PC-3 (cell line): ENCODE data around the gene HES2. TPM values are rescaled to one million over a fixed set of nuclear protein-coding genes. Genes with fewer than 3 reads are reported as not detected.

ENCODE experiments used
- ATAC-seq: fragments of 200-7000 bp; cut with Tn5 transposase; 2 replicates; pipeline ENCODE4 v1.9.1; 2020; ENCODE audit warnings: mild to moderate bottlenecking, moderate library complexity
- BruUV-seq: library from RNA; stranded (reverse); fragments of 400-500 nt; replicated peaks from 2 replicates; lab custom pipeline; 2021; lab: Mats Ljungman, UMichigan
- CTCF ChIA-PET: fragments of 300-600 bp; sonication (Branson Sonifier 250); formaldehyde crosslinking; loops from one replicate; lab custom pipeline; 2022; ENCODE audit warnings: antibody characterized with exemption; lab: Charles Lee
- POLR2A ChIA-PET: fragments of 300-600 bp; sonication (Branson Sonifier 250); formaldehyde crosslinking; loops from one replicate; lab custom pipeline; 2022; ENCODE audit warnings: antibody characterized with exemption; ENCODE audit not compliant: unreplicated experiment; lab: Charles Lee
- DNase-seq: peaks from one replicate; pipeline ENCODE4 v3.0.0-alpha.2; 2015
- H2AFZ ChIP-seq: fragments of 300-600 bp; sonication (generic); 2 replicates; pipeline ENCODE4 v1.6.0; 2016; ENCODE audit warnings: antibody characterized with exemption, low read length
- H3F3A ChIP-seq: fragments of 300-600 bp; sonication (generic); one replicate; pipeline ENCODE4 v1.6.0; 2017; ENCODE audit warnings: antibody characterized with exemption, low read length, control low read depth, mild to moderate bottlenecking; ENCODE audit not compliant: unreplicated experiment
- H3K27ac ChIP-seq: fragments of 300-600 bp; sonication (generic); 2 replicates; pipeline ENCODE4 v1.5.1; 2016; ENCODE audit warnings: mild to moderate bottlenecking, low read length
- H3K27me3 ChIP-seq: fragments of 300-600 bp; sonication (generic); 2 replicates; pipeline ENCODE4 v1.6.1; 2016; ENCODE audit warnings: low read length, mixed read lengths
- H3K36me3 ChIP-seq: fragments of 300-600 bp; sonication (generic); 2 replicates; pipeline ENCODE4 v1.6.1; 2016; ENCODE audit warnings: low read depth, mixed run types, low read length, mixed read lengths
- H3K4me1 ChIP-seq: fragments of 300-600 bp; sonication (generic); 2 replicates; pipeline ENCODE4 v1.5.1; 2016; ENCODE audit warnings: low read length; ENCODE audit not compliant: insufficient read depth
- H3K4me2 ChIP-seq: fragments of 300-600 bp; sonication (generic); 2 replicates; pipeline ENCODE4 v1.6.0; 2016; ENCODE audit warnings: low read length
- H3K4me3 ChIP-seq: fragments of 300-600 bp; sonication (generic); 2 replicates; pipeline ENCODE4 v1.5.1; 2016; ENCODE audit warnings: mild to moderate bottlenecking, low read length, mixed read lengths
- H3K79me2 ChIP-seq: fragments of 300-600 bp; sonication (generic); 2 replicates; pipeline ENCODE4 v1.6.1; 2017; ENCODE audit warnings: low read length, mixed read lengths
- H3K9ac ChIP-seq: fragments of 300-600 bp; sonication (generic); 2 replicates; pipeline ENCODE4 v1.6.0; 2016; ENCODE audit warnings: mild to moderate bottlenecking, low read length
- H3K9me2 ChIP-seq: fragments of 300-600 bp; sonication (generic); replicated peaks from 2 replicates; pipeline ENCODE4 v1.6.1; 2016; ENCODE audit warnings: mixed run types, low read length, mixed read lengths
- H3K9me3 ChIP-seq: fragments of 300-600 bp; sonication (generic); 2 replicates; pipeline ENCODE4 v1.6.1; 2016; ENCODE audit warnings: low read length, mixed read lengths
- H4K20me1 ChIP-seq: fragments of 300-600 bp; sonication (generic); 2 replicates; pipeline ENCODE4 v1.6.1; 2016; ENCODE audit warnings: low read length, mixed read lengths
- EZH2 ChIP-seq: fragments of 300-600 bp; sonication (generic); IDR thresholded peaks from one replicate; pipeline ENCODE4 v1.6.1; 2017; ENCODE audit warnings: antibody characterized with exemption, mild to moderate bottlenecking, low read length; ENCODE audit not compliant: unreplicated experiment
- EZH2phosphoT487 ChIP-seq: fragments of 300-600 bp; sonication (generic); IDR thresholded peaks from 2 replicates; pipeline ENCODE4 v1.6.1; 2018; ENCODE audit warnings: mild to moderate bottlenecking, antibody characterized with exemption, low read length, borderline replicate concordance
- intact Hi-C: fragments of 100-400 bp; cut with micrococcal nuclease; formaldehyde crosslinking; loops from 2 replicates; pipeline ENCODE4 v1.9.0; 2023
- total RNA-seq: library from RNA; depleted of rRNA; stranded (reverse); fragments of >200 nt; gene quantifications from 2 replicates; pipeline ENCODE4 v1.2.3, GENCODE V29; 2014
- TF ChIP-seq, protein P1 (sequence below): fragments of 300-600 bp; sonication (generic); conservative IDR thresholded peaks from 2 replicates; pipeline ENCODE4 v1.5.1; 2017; ENCODE audit warnings: antibody characterized with exemption, low read depth, mild to moderate bottlenecking, low read length

Gene HES2
- total RNA-seq, 1 experiment from 2014 or later = 42.9 TPM

DNA sequence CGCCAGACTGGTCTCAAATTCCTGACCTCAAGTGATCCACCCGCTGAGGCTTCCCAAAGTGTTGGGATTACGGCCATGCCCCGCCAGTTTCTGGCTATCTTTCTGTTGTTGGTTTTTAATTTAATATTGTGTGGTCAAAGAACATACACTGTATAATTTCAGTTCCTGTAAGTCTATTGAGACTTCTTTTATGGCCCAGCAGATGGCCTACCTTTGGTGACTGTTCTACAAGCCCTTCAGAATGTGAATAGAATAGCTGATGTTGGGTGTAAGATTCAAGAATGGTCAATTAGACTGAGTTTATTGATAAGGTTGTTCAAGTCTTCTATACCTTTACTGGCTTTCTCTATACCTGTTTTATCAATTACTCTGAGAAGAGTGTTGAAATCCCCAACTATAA is 10.7 kb downstream of the HES2 start:
- CTCF ChIA-PET = interaction anchor here (0.6 to 1.0 kb wide), 3 partner anchors 21 to 61 kb away, joined by 3 to 5 read pairs (median 3); no protein-coding TSS in a partner anchor
- H4K20me1 ChIP-seq = no peaks in the 10 kb centered on the region
- POLR2A ChIA-PET = no interaction called here
- peaks cover 24% of the 10 kb centered on the region for H3K4me1 ChIP-seq
- intact Hi-C loops = loop anchor here (1.0 kb wide), 1 partner anchor 29 kb away; no protein-coding TSS in a partner anchor
- H3K27ac ChIP-seq = no peak overlapping the region
- BruUV-seq = no TSS peak
- ATAC-seq (no peak), DNase-seq (no peak)
- no peak overlapping the region for H3K4me3 ChIP-seq
- H2AFZ ChIP-seq = no peak overlapping the region
- peaks cover 2% of the 10 kb centered on the region for H3F3A ChIP-seq
- no peaks in the 10 kb centered on the region for H3K9me2 ChIP-seq
- no peak overlapping the region for H3K4me2 ChIP-seq
- H3K36me3 ChIP-seq = no peaks in the 10 kb centered on the region
- H3K9ac ChIP-seq = no peak overlapping the region
- H3K27me3 ChIP-seq = no peaks in the 10 kb centered on the region
- H3K9me3 ChIP-seq = no peaks in the 10 kb centered on the region
- H3K79me2 ChIP-seq = no peaks in the 10 kb centered on the region
- TF ChIP-seq, protein P1, sequence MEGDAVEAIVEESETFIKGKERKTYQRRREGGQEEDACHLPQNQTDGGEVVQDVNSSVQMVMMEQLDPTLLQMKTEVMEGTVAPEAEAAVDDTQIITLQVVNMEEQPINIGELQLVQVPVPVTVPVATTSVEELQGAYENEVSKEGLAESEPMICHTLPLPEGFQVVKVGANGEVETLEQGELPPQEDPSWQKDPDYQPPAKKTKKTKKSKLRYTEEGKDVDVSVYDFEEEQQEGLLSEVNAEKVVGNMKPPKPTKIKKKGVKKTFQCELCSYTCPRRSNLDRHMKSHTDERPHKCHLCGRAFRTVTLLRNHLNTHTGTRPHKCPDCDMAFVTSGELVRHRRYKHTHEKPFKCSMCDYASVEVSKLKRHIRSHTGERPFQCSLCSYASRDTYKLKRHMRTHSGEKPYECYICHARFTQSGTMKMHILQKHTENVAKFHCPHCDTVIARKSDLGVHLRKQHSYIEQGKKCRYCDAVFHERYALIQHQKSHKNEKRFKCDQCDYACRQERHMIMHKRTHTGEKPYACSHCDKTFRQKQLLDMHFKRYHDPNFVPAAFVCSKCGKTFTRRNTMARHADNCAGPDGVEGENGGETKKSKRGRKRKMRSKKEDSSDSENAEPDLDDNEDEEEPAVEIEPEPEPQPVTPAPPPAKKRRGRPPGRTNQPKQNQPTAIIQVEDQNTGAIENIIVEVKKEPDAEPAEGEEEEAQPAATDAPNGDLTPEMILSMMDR = peak; percentile 43; the same call in 1 of the 2 replicates
- no peak for TF ChIP-seq EZH2
- no peak for TF ChIP-seq EZH2phosphoT487

DNA sequence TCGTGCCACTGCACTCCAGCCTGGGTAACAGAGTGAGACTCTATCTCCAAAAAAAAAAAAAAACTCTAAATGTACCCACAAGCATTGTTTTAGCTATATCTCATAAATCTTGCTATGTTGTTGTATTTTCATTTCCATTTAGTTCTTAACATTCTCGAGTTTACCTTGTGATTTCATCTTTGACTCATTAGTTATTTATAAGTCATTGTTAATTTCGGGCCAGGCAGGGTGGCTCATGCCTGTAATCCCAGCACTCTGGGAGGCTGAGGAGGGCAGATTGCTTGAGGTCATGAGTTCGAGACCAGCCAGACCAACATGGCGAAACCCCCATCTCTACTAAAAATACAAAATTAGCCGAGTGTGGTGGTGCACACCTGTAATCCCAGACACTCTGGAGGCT is 11.7 kb downstream of the HES2 start:
- Histone ChIP-seq H3K27ac (no peak overlapping the region), H3K4me2 (no peak overlapping the region), H3K9me3 (no peaks in the 10 kb centered on the region), H2AFZ (no peak overlapping the region), H3K79me2 (no peaks in the 10 kb centered on the region), H3K4me3 (no peak overlapping the region), H3K9ac (no peak overlapping the region), H3K9me2 (no peaks in the 10 kb centered on the region), H3K36me3 (no peaks in the 10 kb centered on the region), H3F3A (peaks cover 2% of the 10 kb centered on the region), H3K27me3 (no peaks in the 10 kb centered on the region), H3K4me1 (peaks cover 16% of the 10 kb centered on the region), H4K20me1 (no peaks in the 10 kb centered on the region)
- ChIA-PET POLR2A (interaction anchor here (0.5 kb wide), 1 partner anchor 17 kb away, joined by 4 read pairs; no protein-coding TSS in a partner anchor), CTCF (interaction anchor here (0.7 to 1.0 kb wide), 4 partner anchors 8 to 30 kb away, joined by 3 to 7 read pairs (median 4); no protein-coding TSS in a partner anchor)
- no TSS peak for BruUV-seq
- ATAC-seq (peak; percentile 4; the same call in 1 of the 2 replicates), DNase-seq (peak; percentile 58)
- intact Hi-C loops = no loop called here
- TF ChIP-seq EZH2 = no peak
- TF ChIP-seq, protein P1 = no peak

DNA sequence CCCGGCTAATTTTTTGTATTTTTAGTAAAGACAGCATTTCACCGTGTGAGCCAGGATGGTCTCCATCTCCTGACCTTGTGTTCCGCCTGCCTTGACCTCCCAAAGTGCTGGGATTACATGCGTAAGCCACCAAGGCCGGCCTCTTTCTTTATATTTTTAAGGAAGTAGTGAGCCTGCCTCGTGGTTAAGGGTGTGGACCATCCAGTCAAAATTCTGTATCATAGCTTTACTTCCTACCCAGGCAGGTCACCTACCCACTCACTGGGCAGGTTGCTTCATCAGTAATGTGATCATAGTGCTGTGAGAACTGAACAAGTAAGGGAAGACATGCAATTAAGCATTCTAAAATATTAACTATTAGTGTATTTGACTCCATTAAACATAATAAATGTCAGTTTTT is 18.0 kb downstream of the HES2 start:
- Histone ChIP-seq H3K4me2 (no peak overlapping the region), H3K27me3 (no peaks in the 10 kb centered on the region), H3K27ac (no peak overlapping the region), H2AFZ (peak overlapping the region; percentile 17; the same call in 1 of the 2 replicates), H3K9ac (no peak overlapping the region), H3K9me3 (no peaks in the 10 kb centered on the region), H3F3A (peaks cover 2% of the 10 kb centered on the region), H3K9me2 (no peaks in the 10 kb centered on the region), H3K4me3 (no peak overlapping the region), H3K36me3 (no peaks in the 10 kb centered on the region), H3K4me1 (peaks cover 7% of the 10 kb centered on the region; the same call in 1 of the 2 replicates), H4K20me1 (no peaks in the 10 kb centered on the region), H3K79me2 (no peaks in the 10 kb centered on the region)
- CTCF ChIA-PET = interaction anchor here (0.5 to 0.9 kb wide), 4 partner anchors 8 to 36 kb away, joined by 3 to 16 read pairs (median 4); partner anchors contain the start of gene ACOT7
- intact Hi-C loops = no loop called here
- POLR2A ChIA-PET = no interaction called here
- peak; percentile 45 for DNase-seq
- TF ChIP-seq EZH2phosphoT487 = no peak
- BruUV-seq = no TSS peak
- ATAC-seq = peak; percentile 25; the same call in 1 of the 2 replicates
